SU-DHL-6 (cell line): ENCODE measurements around the gene SMAD2.
"Not testable (repeated sequence)": the region's sequence is repeated elsewhere in the genome, so short reads cannot be mapped to it uniquely, and the experiment has no call there.

Source experiments
- H2AFZ ChIP-seq: fragments of 200-600 bp; sonication (generic); 2 replicates; pipeline ENCODE4 v1.6.1; 2014; ENCODE audit warnings: low read depth, mild to moderate bottlenecking, moderate library complexity, mixed read lengths, antibody characterized with exemption, low read length; ENCODE audit not compliant: severe bottlenecking
- H3F3A ChIP-seq: fragments of 200-600 bp; shearing (Covaris generic); 2 replicates; pipeline ENCODE4 v1.6.0; 2016; ENCODE audit warnings: antibody characterized with exemption, mild to moderate bottlenecking; ENCODE audit not compliant: insufficient read depth
- H3K27ac ChIP-seq: fragments of 200-600 bp; sonication (generic); 2 replicates; pipeline ENCODE4 v1.5.1; 2016; ENCODE audit warnings: low read depth, mild to moderate bottlenecking, low read length, moderate library complexity, mixed read lengths
- H3K27me3 ChIP-seq: fragments of 200-600 bp; sonication (generic), shearing (Covaris generic); 2 replicates; pipeline ENCODE4 v1.6.0; 2014; ENCODE audit warnings: mild to moderate bottlenecking, low read length
- H3K36me3 ChIP-seq: fragments of 200-600 bp; sonication (generic); 2 replicates; pipeline ENCODE4 v1.6.1; 2014; ENCODE audit warnings: mild to moderate bottlenecking, low read length, mixed read lengths
- H3K4me2 ChIP-seq: fragments of 300-600, 200-600 bp; shearing (Covaris generic), sonication (generic); 2 replicates; pipeline ENCODE4 v1.6.0; 2014; ENCODE audit warnings: low read length, low read depth, mild to moderate bottlenecking; ENCODE audit not compliant: poor library complexity, severe bottlenecking
- H3K4me3 ChIP-seq: fragments of 200-600 bp; sonication (generic); 2 replicates; pipeline ENCODE4 v1.5.1; 2014; ENCODE audit warnings: antibody characterized with exemption, low read length, mild to moderate bottlenecking, mixed read lengths; ENCODE audit not compliant: insufficient read depth, poor library complexity, severe bottlenecking
- H3K79me2 ChIP-seq: fragments of 200-600 bp; sonication (generic); 2 replicates; pipeline ENCODE4 v1.6.1; 2014; ENCODE audit warnings: mild to moderate bottlenecking, low read length, moderate library complexity; ENCODE audit not compliant: insufficient read depth
- H3K9ac ChIP-seq: fragments of 200-600 bp; sonication (generic); 2 replicates; pipeline ENCODE4 v1.7.0; 2014; ENCODE audit warnings: mild to moderate bottlenecking, low read length
- H3K9me2 ChIP-seq: fragments of 200-600 bp; sonication (generic); replicated peaks from 2 replicates; pipeline ENCODE4 v1.6.1; 2014; ENCODE audit warnings: low read length; ENCODE audit not compliant: insufficient read depth
- H3K9me3 ChIP-seq: fragments of 200-600 bp; sonication (generic); 2 replicates; pipeline ENCODE4 v1.6.1; 2014; ENCODE audit warnings: low read length, mixed read lengths; ENCODE audit not compliant: insufficient read depth
- H4K20me1 ChIP-seq: fragments of 200-600 bp; sonication (generic); 2 replicates; pipeline ENCODE4 v1.6.1; 2014; ENCODE audit warnings: low read depth, mild to moderate bottlenecking, antibody characterized with exemption, low read length, moderate library complexity, mixed read lengths
- CTCF ChIP-seq: fragments of 200-600 bp; sonication (generic); IDR thresholded peaks from one replicate; pipeline ENCODE4 v1.5.1; 2017; ENCODE audit warnings: antibody characterized with exemption, mild to moderate bottlenecking, low read length, moderate library complexity; ENCODE audit not compliant: insufficient read depth, poor library complexity, severe bottlenecking
- EZH2phosphoT487 ChIP-seq: fragments of 200-600 bp; sonication (generic), shearing (Covaris generic); conservative IDR thresholded peaks from 2 replicates; pipeline ENCODE4 v1.6.1; 2018; ENCODE audit warnings: mild to moderate bottlenecking, antibody characterized with exemption, low read length, moderate library complexity, mixed read lengths

The SMAD2 gene

GRCh38 chr18:47968006-47968676, 37.7 kb upstream of the SMAD2 start:
- Histone ChIP-seq H3K4me2 (no peak overlapping the region), H2AFZ (no peak overlapping the region), H3K4me3 (no peak overlapping the region)

GRCh38 chr18:47964053-47964452, 33.6 kb upstream of the SMAD2 start:
- H3K9me2 ChIP-seq = no peaks in the 10 kb centered on the region
- no peak overlapping the region for H3K4me3 ChIP-seq
- no peak overlapping the region for H3K4me2 ChIP-seq
- no peaks in the 10 kb centered on the region for H3F3A ChIP-seq
- H3K9me3 ChIP-seq = peaks cover 13% of the 10 kb centered on the region
- no peak overlapping the region for H2AFZ ChIP-seq
- no peak overlapping the region for H3K27ac ChIP-seq
- H3K9ac ChIP-seq = no peak overlapping the region
- no peaks in the 10 kb centered on the region for H4K20me1 ChIP-seq
- H3K36me3 ChIP-seq = peaks cover 7% of the 10 kb centered on the region
- TF ChIP-seq CTCF = no peak
- TF ChIP-seq EZH2phosphoT487 = no peak
- no peaks in the 10 kb centered on the region for H3K79me2 ChIP-seq
- no peaks in the 10 kb centered on the region for H3K27me3 ChIP-seq

More at GRCh38 chr18:47968006-47968676, 37.7 kb upstream of the SMAD2 start:
- H3F3A ChIP-seq = no peaks in the 10 kb centered on the region
- H4K20me1 ChIP-seq = no peaks in the 10 kb centered on the region
- H3K9me3 ChIP-seq = no peaks in the 10 kb centered on the region
- H3K9ac ChIP-seq = no peak overlapping the region
- no peaks in the 10 kb centered on the region for H3K27me3 ChIP-seq
- no peak overlapping the region for H3K27ac ChIP-seq
- no peaks in the 10 kb centered on the region for H3K9me2 ChIP-seq
- H3K79me2 ChIP-seq = no peaks in the 10 kb centered on the region
- no peaks in the 10 kb centered on the region for H3K36me3 ChIP-seq
- no peak for TF ChIP-seq CTCF
- no peak for TF ChIP-seq EZH2phosphoT487

- not testable (repeated sequence) for H3F3A ChIP-seq, H3K36me3 ChIP-seq, H3K27ac ChIP-seq, H2AFZ ChIP-seq, H3K9ac ChIP-seq, H3K4me2 ChIP-seq, H3K9me2 ChIP-seq, H4K20me1 ChIP-seq, H3K27me3 ChIP-seq, H3K4me3 ChIP-seq, H3K79me2 ChIP-seq
- H3K9me3 ChIP-seq = peaks cover 13% of the 10 kb centered on the region
Measured at GRCh38 chr18:47961003-47961402, 30.5 kb upstream of the SMAD2 start.

- H3K9me2 ChIP-seq = no peaks in the 10 kb centered on the region
- H3K27me3 ChIP-seq = no peaks in the 10 kb centered on the region
- H3K4me2 ChIP-seq = no peak overlapping the region
- no peaks in the 10 kb centered on the region for H3K36me3 ChIP-seq
- H3K9ac ChIP-seq = no peak overlapping the region
- no peaks in the 10 kb centered on the region for H3F3A ChIP-seq
- H3K79me2 ChIP-seq = no peaks in the 10 kb centered on the region
- no peak for TF ChIP-seq CTCF
- no peak for TF ChIP-seq EZH2phosphoT487
- no peak overlapping the region for H2AFZ ChIP-seq
- H3K9me3 ChIP-seq = no peaks in the 10 kb centered on the region
- H4K20me1 ChIP-seq = no peaks in the 10 kb centered on the region
- H3K27ac ChIP-seq = no peak overlapping the region
- no peak overlapping the region for H3K4me3 ChIP-seq
Measured at GRCh38 chr18:47953471-47953931, 23.0 kb upstream of the SMAD2 start.
